ENCODE results near the gene MAGI1. TPM values are rescaled to one million over a fixed set of nuclear protein-coding genes. Genes with fewer than 3 reads are reported as not detected.

Gene MAGI1
- total RNA-seq, 2 donors from 2014 or later, result 23.4 to 41.4 TPM

GRCh38 chr3:65639444-65639843 lies 399.3 kb downstream of the MAGI1 start:
- Histone ChIP-seq H3K27ac (no peak overlapping the region), H3K9me3 (no peaks in the 10 kb centered on the region), H3K4me1 (no peaks in the 10 kb centered on the region), H3K4me3 (no peak overlapping the region), H3K36me3 (no peaks in the 10 kb centered on the region), H3K9ac (ENCODE audit: low read depth in 2 of 2, low read length in 2 of 2) (no peak overlapping the region), H3K27me3 (no peaks in the 10 kb centered on the region)
- intact Hi-C loops (cut with DNase I), result no loop called here
- no peak for DNase-seq
- no peak for TF ChIP-seq CTCF (IDR thresholded peaks at IDR 0.05)

DNA sequence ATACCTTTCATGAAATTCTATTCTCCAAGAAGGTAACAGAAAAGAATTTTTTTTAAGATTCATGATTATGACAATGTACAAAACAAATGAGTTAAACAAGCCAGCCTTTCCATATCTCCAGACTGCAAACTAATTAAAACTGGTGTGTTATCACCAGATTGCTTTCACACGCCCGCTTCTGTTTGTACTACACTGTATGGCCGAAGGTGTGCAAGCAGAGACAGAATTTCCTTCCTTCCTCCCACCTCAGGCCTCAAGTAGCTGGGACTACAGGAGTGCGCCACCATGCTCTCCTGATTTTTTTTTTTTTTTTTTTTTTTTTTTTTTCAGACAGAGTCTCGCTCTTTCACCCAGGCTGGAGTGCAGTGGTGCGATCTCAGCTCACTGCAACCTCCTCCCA lies 400.4 kb downstream of the MAGI1 start:
- Histone ChIP-seq H3K9ac (ENCODE audit: low read depth in 2 of 2, low read length in 2 of 2) (no peak overlapping the region), H3K27me3 (no peaks in the 10 kb centered on the region), H3K4me3 (no peak overlapping the region), H3K36me3 (no peaks in the 10 kb centered on the region), H3K9me3 (no peaks in the 10 kb centered on the region), H3K4me1 (no peaks in the 10 kb centered on the region), H3K27ac (no peak overlapping the region)
- intact Hi-C loops (cut with DNase I), result no loop called here
- TF ChIP-seq CTCF (IDR thresholded peaks at IDR 0.05), result no peak
- peak; percentile 26 for DNase-seq

- Histone ChIP-seq H3K9me3 (no peaks in the 10 kb centered on the region), H3K36me3 (no peaks in the 10 kb centered on the region), H3K4me1 (no peaks in the 10 kb centered on the region), H3K9ac (ENCODE audit: low read depth in 2 of 2, low read length in 2 of 2) (no peak overlapping the region), H3K27ac (no peak overlapping the region), H3K4me3 (no peak overlapping the region), H3K27me3 (no peaks in the 10 kb centered on the region)
- no peak for DNase-seq
- TF ChIP-seq CTCF (IDR thresholded peaks at IDR 0.05), result no peak
- intact Hi-C loops (cut with DNase I), result no loop called here
Measured at GRCh38 chr3:65636326-65636725, 402.4 kb downstream of the MAGI1 start.

- Histone ChIP-seq H3K27ac (no peak overlapping the region), H3K27me3 (no peaks in the 10 kb centered on the region), H3K4me3 (no peak overlapping the region), H3K4me1 (no peaks in the 10 kb centered on the region), H3K36me3 (no peaks in the 10 kb centered on the region), H3K9ac (ENCODE audit: low read depth in 2 of 2, low read length in 2 of 2) (no peak overlapping the region), H3K9me3 (no peaks in the 10 kb centered on the region)
- TF ChIP-seq CTCF (IDR thresholded peaks at IDR 0.05), result no peak
- DNase-seq, result no peak
- intact Hi-C loops (cut with DNase I), result no loop called here
Measured at GRCh38 chr3:65635657-65636056, 403.1 kb downstream of the MAGI1 start.

DNA sequence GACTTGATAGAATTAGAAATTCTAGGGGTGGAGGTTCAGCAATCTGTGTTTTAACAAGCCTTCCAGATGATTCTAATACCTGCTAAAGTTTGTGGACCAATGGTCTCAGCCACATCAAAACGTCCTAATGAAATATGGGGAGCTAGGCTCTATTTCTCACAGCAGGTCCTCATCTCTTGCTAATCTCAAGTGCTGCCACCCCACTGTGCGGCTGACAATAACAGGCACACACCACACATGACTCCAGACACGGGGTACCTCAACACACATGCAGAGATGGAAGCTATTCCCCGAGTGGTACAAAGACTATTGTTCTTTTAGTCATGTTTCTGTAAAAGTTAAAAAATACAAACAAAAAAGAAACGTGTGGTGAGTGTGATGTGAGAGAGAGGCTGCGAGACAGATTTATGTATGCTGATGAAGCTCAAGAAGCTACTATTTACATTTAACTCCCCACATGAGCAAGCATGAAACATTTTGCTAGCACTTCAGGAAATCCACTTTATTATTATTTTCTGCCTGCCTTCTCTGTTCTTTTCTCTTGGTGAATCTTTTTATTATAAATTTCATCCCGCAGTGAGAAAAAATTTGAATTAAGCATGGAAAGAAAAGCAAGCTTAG lies 405.6 kb downstream of the MAGI1 start:
- no peak overlapping the region for H3K4me3 ChIP-seq
- no peaks in the 10 kb centered on the region for H3K9me3 ChIP-seq
- H3K9ac ChIP-seq (ENCODE audit: low read depth in 2 of 2, low read length in 2 of 2), result no peak overlapping the region
- H3K36me3 ChIP-seq, result no peaks in the 10 kb centered on the region
- H3K4me1 ChIP-seq, result no peaks in the 10 kb centered on the region
- H3K27ac ChIP-seq, result no peak overlapping the region
- no peak for DNase-seq
- intact Hi-C loops (cut with DNase I), result no loop called here
- no peaks in the 10 kb centered on the region for H3K27me3 ChIP-seq
- no peak for TF ChIP-seq CTCF (IDR thresholded peaks at IDR 0.05)

All from colonic mucosa (tissue), 4 donors.